Measurements from ENCODE around the gene IGF2BP2.

- TF ChIP-seq CREB5 (CRISPR knock-in tag; IDR thresholded peaks at IDR 0.05; ENCODE audit: low read depth) (no peak), POU6F1 (CRISPR knock-in tag; IDR thresholded peaks at IDR 0.05; ENCODE audit: borderline replicate concordance, low read depth) (no peak), PATZ1 (CRISPR knock-in tag; IDR thresholded peaks at IDR 0.05; ENCODE audit: borderline replicate concordance) (no peak), ESRRG (CRISPR knock-in tag; IDR thresholded peaks at IDR 0.05) (no peak)
Measured at GRCh38 chr3:185637388-185637787, 187.5 kb downstream of the IGF2BP2 start.

Measured in SK-N-SH treated with all-trans-retinoic acid at 6 μM for 48 hours (cell line).